Kidney (tissue), 14 donors: ENCODE results near the gene IRF2BP2. TPM values are rescaled to one million over a fixed set of nuclear protein-coding genes. Genes with fewer than 3 reads are reported as not detected.

Source experiments
- DNase-seq, 5 donors: peaks; one replicate each; pipeline ENCODE4 v3.0.0-alpha.2; 2013 to 2020
- FAIRE-seq: peaks from 2 replicates; lab custom pipeline; 2012; peaks lifted over from hg19 to GRCh38; lab: Jason Lieb, UNC
- H3K27ac ChIP-seq, 2 donors: one replicate each; pipeline ENCODE4 v1.7.0; 2013; ENCODE audit warnings: low read depth in 2 of 2, low read length in 2 of 2, inconsistent platforms in 1 of 2
- H3K27me3 ChIP-seq: one replicate; pipeline ENCODE4 v1.7.1; 2013; ENCODE audit warnings: low read length, inconsistent platforms; ENCODE audit not compliant: control insufficient read depth, insufficient read depth
- H3K36me3 ChIP-seq, 3 donors: one replicate each; pipeline versions ENCODE4 v1.7.0 to v1.7.1; 2013; ENCODE audit warnings: low read length in 3 of 3, control low read depth in 1 of 3, inconsistent platforms in 1 of 3; ENCODE audit not compliant: insufficient read depth in 3 of 3, control insufficient read depth in 2 of 3
- H3K4me1 ChIP-seq, 3 donors: one replicate each; pipeline versions ENCODE4 v1.7.0 to v1.7.1; 2013; ENCODE audit warnings: low read length in 3 of 3, inconsistent platforms in 1 of 3, low read depth in 1 of 3; ENCODE audit not compliant: control insufficient read depth in 2 of 3, insufficient read depth in 2 of 3
- H3K4me3 ChIP-seq, 3 donors: one replicate each; pipeline versions ENCODE4 v1.7.0 to v1.8.1; 2013; ENCODE audit warnings: low read length in 3 of 3, control low read depth in 1 of 3, inconsistent platforms in 1 of 3
- H3K9ac ChIP-seq, 3 donors: one replicate each; pipeline versions ENCODE4 v1.7.0 to v1.7.1; 2013; ENCODE audit warnings: low read length in 3 of 3, control low read depth in 1 of 3, inconsistent platforms in 1 of 3
- H3K9me3 ChIP-seq, 3 donors: one replicate each; pipeline versions ENCODE4 v1.7.0 to v1.7.1; 2013; ENCODE audit warnings: low read length in 3 of 3, control low read depth in 1 of 3, inconsistent platforms in 1 of 3; ENCODE audit not compliant: control insufficient read depth in 2 of 3, insufficient read depth in 1 of 3
- CTCF ChIP-seq: IDR thresholded peaks from 3 replicates; pipeline ENCODE4 v1.5.1; 2012; ENCODE audit warnings: mild to moderate bottlenecking, moderate library complexity, borderline replicate concordance; ENCODE audit not compliant: insufficient read depth; ENCODE audit errors: extremely low read depth
- intact Hi-C: fragments of 100-400 bp; cut with DNase I; formaldehyde crosslinking; loops from one replicate; pipeline ENCODE4 v1.11.1; 2022
- polyA plus RNA-seq: library from polyadenylated mRNA; stranded (reverse); fragments of 350-450 nt; fragmentation: Illumina TruSeq; extraction: RNeasy Lipid Tissue Mini Kit (QIAGEN cat#74804); gene quantifications from one replicate; pipeline ENCODE4 v1.2.3, GENCODE V29; 2014; ENCODE audit warnings: low read depth, low replicate concordance; ENCODE audit not compliant: insufficient read depth
- total RNA-seq: library from RNA; stranded (reverse); fragmentation: NEBNext Ultra II Directional; extraction: Animal tissue kit (Norgen Biotek cat#: 25700); gene quantifications from one replicate; pipeline ENCODE4 v1.2.1, GENCODE V29; 2021
- donor health status: control.
- donor health status: control.
- donor health status: control.
- donor health status: control.
- donor health status: control.
- donor health status: DM: yes; HTN: yes; CAD: no.
- donor health status: Normal renal cell carcinoma (clear cell type).

The IRF2BP2 gene
- total and polyA plus RNA-seq, 2 donors from 2014 or later, result 53.8 to 130 TPM

GRCh38 chr1:234555390-234556024 is 54.5 kb downstream of the IRF2BP2 start:
- Histone ChIP-seq H3K4me3 (no peak overlapping the region), H3K9ac (no peak overlapping the region), H3K27me3 (no peaks in the 10 kb centered on the region), H3K4me1 (peaks cover 0 to 3% (median 0%) of the 10 kb centered on the region in 3 donors), H3K36me3 (no peaks in the 10 kb centered on the region), H3K27ac (no peak overlapping the region), H3K9me3 (no peaks in the 10 kb centered on the region)
- no peak for TF ChIP-seq CTCF
- DNase-seq, result peak in 1 of 5 donors; percentile 7
- no peak for FAIRE-seq
- intact Hi-C loops, result no loop called here

GRCh38 chr1:234554698-234555311 is 55.2 kb downstream of the IRF2BP2 start:
- Histone ChIP-seq H3K4me3 (no peak overlapping the region), H3K27me3 (no peaks in the 10 kb centered on the region), H3K27ac (no peak overlapping the region), H3K9me3 (no peaks in the 10 kb centered on the region), H3K36me3 (no peaks in the 10 kb centered on the region), H3K4me1 (peaks cover 0 to 3% (median 0%) of the 10 kb centered on the region in 3 donors), H3K9ac (no peak overlapping the region)
- TF ChIP-seq CTCF, result no peak
- FAIRE-seq (no peak), DNase-seq (peak in 4 of 5 donors; percentile 66 to 83 (median 78))
- intact Hi-C loops, result no loop called here

Other genes starting within 250 kb of the IRF2BP2 start
- 21.2 TPM for gene COA6, start 236.7 kb downstream of the IRF2BP2 start, total RNA-seq
- gene COA6, start 236.7 kb downstream of the IRF2BP2 start, polyA plus RNA-seq, result 76.4 TPM
- 26.2 TPM for gene TARBP1, start 131.0 kb downstream of the IRF2BP2 start, total RNA-seq
- gene TARBP1, start 131.0 kb downstream of the IRF2BP2 start, polyA plus RNA-seq, result 14.3 TPM